Neural progenitor cell (in vitro differentiated cells): Measurements from ENCODE around the gene CYTH1. TPM values are rescaled to one million over a fixed set of nuclear protein-coding genes. Genes with fewer than 3 reads are reported as not detected.

Experiments
- DNase-seq: peaks from one replicate; pipeline ENCODE4 v3.0.0-alpha.2; 2016; ENCODE audit warnings: low spot score
- H2AFZ ChIP-seq: fragments of 200-600 bp; sonication (generic); replicated peaks from 2 replicates; pipeline ENCODE4 v1.6.1; 2016; ENCODE audit warnings: antibody characterized with exemption
- H3F3A ChIP-seq: fragments of 200-600 bp; sonication (generic); 2 replicates; pipeline ENCODE4 v1.6.1; 2016; ENCODE audit warnings: antibody characterized with exemption, low read depth
- H3K27ac ChIP-seq: fragments of 200-600 bp; sonication (generic); 2 replicates; pipeline ENCODE4 v1.5.1; 2016; ENCODE audit warnings: mild to moderate bottlenecking
- H3K27me3 ChIP-seq: fragments of 200-600 bp; sonication (generic); 2 replicates; pipeline ENCODE4 v1.6.1; 2016; ENCODE audit warnings: mild to moderate bottlenecking, moderate library complexity
- H3K36me3 ChIP-seq: fragments of 200-600 bp; sonication (generic); 2 replicates; pipeline ENCODE4 v1.5.1; 2016
- H3K4me1 ChIP-seq: fragments of 200-600 bp; sonication (generic); 2 replicates; pipeline ENCODE4 v1.6.1; 2016; ENCODE audit warnings: mixed run types
- H3K4me2 ChIP-seq: fragments of 200-600 bp; sonication (generic); 2 replicates; pipeline ENCODE4 v1.6.1; 2016
- H3K4me3 ChIP-seq: fragments of 200-600 bp; sonication (generic); 2 replicates; pipeline ENCODE4 v1.5.1; 2016
- H3K79me2 ChIP-seq: fragments of 200-600 bp; sonication (generic); 2 replicates; pipeline ENCODE4 v1.6.1; 2016; ENCODE audit warnings: low read depth
- H3K9ac ChIP-seq: fragments of 200-600 bp; sonication (generic); 2 replicates; pipeline ENCODE4 v1.6.1; 2016
- H3K9me3 ChIP-seq: fragments of 200-600 bp; sonication (generic); 2 replicates; pipeline ENCODE4 v1.5.1; 2016; ENCODE audit warnings: low read depth
- H4K20me1 ChIP-seq: fragments of 200-600 bp; sonication (generic); 2 replicates; pipeline ENCODE4 v1.6.1; 2016; ENCODE audit warnings: low read depth
- H3K27ac Mint-ChIP-seq: 3 replicates; pipeline ENCODE4 v1.8.0; 2021; ENCODE audit warnings: mixed read lengths
- H3K27me3 Mint-ChIP-seq: 2 replicates; pipeline ENCODE4 v1.8.0; 2022; ENCODE audit warnings: low read depth, mild to moderate bottlenecking, inconsistent platforms, moderate library complexity, mixed read lengths; ENCODE audit not compliant: insufficient read depth
- H3K36me3 Mint-ChIP-seq: 3 replicates; pipeline ENCODE4 v1.8.0; 2021; ENCODE audit warnings: mixed read lengths
- H3K4me1 Mint-ChIP-seq: 3 replicates; pipeline ENCODE4 v1.8.0; 2021; ENCODE audit warnings: mixed read lengths
- H3K4me3 Mint-ChIP-seq: 3 replicates; pipeline ENCODE4 v1.8.0; 2021; ENCODE audit warnings: mild to moderate bottlenecking, moderate library complexity, mixed read lengths
- H3K9me3 Mint-ChIP-seq: 3 replicates; pipeline ENCODE4 v1.8.0; 2020; ENCODE audit warnings: mixed read lengths
- EZH2 ChIP-seq: fragments of 200-600 bp; sonication (generic); IDR thresholded peaks from 2 replicates; pipeline ENCODE4 v1.6.1; 2017; ENCODE audit warnings: antibody characterized with exemption, mild to moderate bottlenecking, moderate library complexity
- EZH2phosphoT487 ChIP-seq: fragments of 200-600 bp; sonication (generic); IDR thresholded peaks from 2 replicates; pipeline ENCODE4 v1.6.1; 2017; ENCODE audit warnings: antibody characterized with exemption
- total RNA-seq: library from RNA; depleted of rRNA; stranded (reverse); fragments of >200 nt; gene quantifications from 2 replicates; pipeline ENCODE4 v1.2.3, GENCODE V29; 2015; ENCODE audit warnings: low replicate concordance
- TF ChIP-seq, protein P1 (sequence below): fragments of 200-600 bp; sonication (generic); IDR thresholded peaks from 2 replicates; pipeline ENCODE4 v1.5.1; 2017; ENCODE audit warnings: antibody characterized with exemption, mild to moderate bottlenecking

The CYTH1 gene
- total RNA-seq, 1 donor from 2014 or later, result 14.8 TPM

DNA sequence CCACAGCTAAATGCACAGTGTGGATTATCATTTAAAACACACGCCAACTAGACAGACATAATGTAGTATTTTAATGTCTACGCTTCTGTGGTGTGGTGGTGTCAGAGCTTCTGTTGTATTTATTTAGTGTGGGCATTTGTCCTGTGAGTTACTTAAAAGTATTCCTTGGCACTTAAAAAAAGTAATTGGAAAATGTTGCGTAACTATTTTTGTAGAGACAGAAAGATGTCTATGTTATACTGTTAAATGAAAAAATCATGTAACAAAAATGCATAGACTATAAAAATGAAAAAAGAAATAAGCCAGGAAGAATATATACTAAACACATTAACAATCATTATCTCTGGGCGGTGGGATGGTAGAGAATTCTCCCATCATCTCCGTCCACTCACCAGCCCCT lies 39.2 kb downstream of the CYTH1 start:
- Histone ChIP-seq H3K9me3 (no peaks in the 10 kb centered on the region), H3K79me2 (no peaks in the 10 kb centered on the region), H2AFZ (no peak overlapping the region), H3K4me1 (no peaks in the 10 kb centered on the region), H3F3A (no peaks in the 10 kb centered on the region), H4K20me1 (no peaks in the 10 kb centered on the region), H3K36me3 (no peaks in the 10 kb centered on the region), H3K27ac (no peak overlapping the region), H3K27me3 (no peaks in the 10 kb centered on the region), H3K9ac (no peak overlapping the region), H3K4me3 (no peak overlapping the region), H3K4me2 (no peak overlapping the region)
- Mint-ChIP-seq H3K27ac (no peak overlapping the region), H3K36me3 (no peaks in the 10 kb centered on the region), H3K27me3 (no peaks in the 10 kb centered on the region), H3K4me1 (peaks cover 7% of the 10 kb centered on the region), H3K9me3 (no peaks in the 10 kb centered on the region), H3K4me3 (no peak overlapping the region)
- no peak for TF ChIP-seq EZH2phosphoT487
- no peak for TF ChIP-seq EZH2
- TF ChIP-seq, protein P1, sequence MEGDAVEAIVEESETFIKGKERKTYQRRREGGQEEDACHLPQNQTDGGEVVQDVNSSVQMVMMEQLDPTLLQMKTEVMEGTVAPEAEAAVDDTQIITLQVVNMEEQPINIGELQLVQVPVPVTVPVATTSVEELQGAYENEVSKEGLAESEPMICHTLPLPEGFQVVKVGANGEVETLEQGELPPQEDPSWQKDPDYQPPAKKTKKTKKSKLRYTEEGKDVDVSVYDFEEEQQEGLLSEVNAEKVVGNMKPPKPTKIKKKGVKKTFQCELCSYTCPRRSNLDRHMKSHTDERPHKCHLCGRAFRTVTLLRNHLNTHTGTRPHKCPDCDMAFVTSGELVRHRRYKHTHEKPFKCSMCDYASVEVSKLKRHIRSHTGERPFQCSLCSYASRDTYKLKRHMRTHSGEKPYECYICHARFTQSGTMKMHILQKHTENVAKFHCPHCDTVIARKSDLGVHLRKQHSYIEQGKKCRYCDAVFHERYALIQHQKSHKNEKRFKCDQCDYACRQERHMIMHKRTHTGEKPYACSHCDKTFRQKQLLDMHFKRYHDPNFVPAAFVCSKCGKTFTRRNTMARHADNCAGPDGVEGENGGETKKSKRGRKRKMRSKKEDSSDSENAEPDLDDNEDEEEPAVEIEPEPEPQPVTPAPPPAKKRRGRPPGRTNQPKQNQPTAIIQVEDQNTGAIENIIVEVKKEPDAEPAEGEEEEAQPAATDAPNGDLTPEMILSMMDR, result no peak
- DNase-seq, result no peak

DNA sequence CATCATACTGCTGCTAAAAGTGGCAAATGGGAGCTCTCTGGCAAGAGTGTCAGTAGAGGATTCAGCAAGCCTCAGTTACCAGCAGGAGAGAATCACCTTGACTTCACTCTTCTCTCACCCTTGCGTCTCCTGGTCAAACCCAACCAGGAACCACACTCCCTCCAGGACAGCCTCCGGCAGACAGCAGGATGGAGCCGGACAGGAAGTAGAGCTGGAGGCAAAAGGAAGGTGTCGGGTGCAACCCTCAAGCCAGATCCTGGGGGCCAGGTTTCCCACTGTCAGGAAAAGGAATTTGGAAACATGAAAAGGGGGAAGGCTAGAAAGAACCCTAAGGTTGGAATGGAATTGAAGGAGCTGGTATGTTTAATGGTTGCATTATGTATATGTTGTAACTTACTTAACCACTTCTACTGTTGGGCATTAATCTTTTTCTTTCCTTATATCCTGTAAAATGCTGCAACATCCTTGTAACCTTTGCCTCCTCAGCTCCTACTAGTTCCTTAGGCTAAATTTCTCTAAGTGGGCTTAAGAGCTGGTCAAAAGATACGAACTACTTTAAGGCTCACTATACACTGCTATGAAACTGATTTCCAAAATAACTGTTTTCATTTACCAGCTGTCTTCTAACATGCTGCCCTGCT lies 40.3 kb downstream of the CYTH1 start:
- no peaks in the 10 kb centered on the region for H3K4me1 ChIP-seq
- no peak overlapping the region for H2AFZ ChIP-seq
- H3K27ac Mint-ChIP-seq, result no peak overlapping the region
- no peaks in the 10 kb centered on the region for H3K9me3 ChIP-seq
- H3K79me2 ChIP-seq, result no peaks in the 10 kb centered on the region
- no peak overlapping the region for H3K9ac ChIP-seq
- no peaks in the 10 kb centered on the region for H3K27me3 ChIP-seq
- H3K36me3 Mint-ChIP-seq, result no peaks in the 10 kb centered on the region
- H3F3A ChIP-seq, result no peaks in the 10 kb centered on the region
- H3K4me3 Mint-ChIP-seq, result no peak overlapping the region
- DNase-seq, result no peak
- no peaks in the 10 kb centered on the region for H4K20me1 ChIP-seq
- no peaks in the 10 kb centered on the region for H3K9me3 Mint-ChIP-seq
- H3K4me3 ChIP-seq, result no peak overlapping the region
- TF ChIP-seq EZH2 (no peak), EZH2phosphoT487 (no peak)
- TF ChIP-seq, protein P1, result no peak
- H3K27ac ChIP-seq, result no peak overlapping the region
- peaks cover 7% of the 10 kb centered on the region for H3K4me1 Mint-ChIP-seq
- no peaks in the 10 kb centered on the region for H3K27me3 Mint-ChIP-seq
- no peak overlapping the region for H3K4me2 ChIP-seq
- no peaks in the 10 kb centered on the region for H3K36me3 ChIP-seq

DNA sequence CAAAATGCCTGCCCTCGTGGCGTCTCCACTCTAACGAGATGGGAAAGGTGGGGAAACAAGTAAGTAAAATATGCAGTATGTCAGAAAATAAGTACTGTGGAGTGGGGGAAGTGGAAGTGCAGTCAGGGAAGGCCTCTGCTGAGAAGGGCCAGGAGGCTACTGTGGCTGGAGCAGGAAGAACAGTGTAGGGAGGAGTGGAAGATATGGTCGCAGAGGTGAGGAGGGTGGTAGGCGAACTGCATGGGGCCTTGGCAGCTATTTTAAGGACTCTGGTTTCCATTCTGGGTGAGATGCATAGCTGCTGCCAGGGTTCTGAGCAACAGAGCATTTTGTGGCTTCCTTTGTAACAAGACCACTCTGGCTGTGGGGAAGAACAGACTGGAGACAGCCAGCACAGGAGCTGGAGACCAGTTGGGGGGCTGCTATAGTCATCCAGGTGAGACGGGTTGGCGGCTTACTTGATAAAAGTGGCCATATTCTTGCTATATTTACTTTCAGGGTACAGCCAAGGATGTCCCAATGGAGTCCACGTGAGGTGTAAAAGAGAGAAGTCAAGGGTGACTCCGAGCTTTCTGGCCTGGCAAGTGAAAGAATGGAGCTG lies 42.6 kb downstream of the CYTH1 start:
- H3K27me3 Mint-ChIP-seq, result no peaks in the 10 kb centered on the region
- TF ChIP-seq EZH2 (no peak), EZH2phosphoT487 (no peak)
- TF ChIP-seq, protein P1, result no peak
- Histone ChIP-seq H3K9me3 (no peaks in the 10 kb centered on the region), H3K4me2 (no peak overlapping the region), H3K36me3 (no peaks in the 10 kb centered on the region), H3F3A (no peaks in the 10 kb centered on the region), H3K27ac (no peak overlapping the region), H2AFZ (no peak overlapping the region), H4K20me1 (no peaks in the 10 kb centered on the region), H3K9ac (no peak overlapping the region), H3K4me1 (no peaks in the 10 kb centered on the region), H3K4me3 (no peak overlapping the region), H3K79me2 (no peaks in the 10 kb centered on the region), H3K27me3 (no peaks in the 10 kb centered on the region)
- no peaks in the 10 kb centered on the region for H3K36me3 Mint-ChIP-seq
- no peak overlapping the region for H3K27ac Mint-ChIP-seq
- no peaks in the 10 kb centered on the region for H3K9me3 Mint-ChIP-seq
- peaks cover 12% of the 10 kb centered on the region for H3K4me1 Mint-ChIP-seq
- no peak for DNase-seq
- H3K4me3 Mint-ChIP-seq, result no peak overlapping the region
